Fibroblast of skin of right biceps (primary cell): ENCODE data around the gene KRTAP10-12.

Source experiments
- DNase-seq: peaks from one replicate; pipeline ENCODE4 v3.0.0-alpha.2; 2013

KRTAP10-12 gene

DNA sequence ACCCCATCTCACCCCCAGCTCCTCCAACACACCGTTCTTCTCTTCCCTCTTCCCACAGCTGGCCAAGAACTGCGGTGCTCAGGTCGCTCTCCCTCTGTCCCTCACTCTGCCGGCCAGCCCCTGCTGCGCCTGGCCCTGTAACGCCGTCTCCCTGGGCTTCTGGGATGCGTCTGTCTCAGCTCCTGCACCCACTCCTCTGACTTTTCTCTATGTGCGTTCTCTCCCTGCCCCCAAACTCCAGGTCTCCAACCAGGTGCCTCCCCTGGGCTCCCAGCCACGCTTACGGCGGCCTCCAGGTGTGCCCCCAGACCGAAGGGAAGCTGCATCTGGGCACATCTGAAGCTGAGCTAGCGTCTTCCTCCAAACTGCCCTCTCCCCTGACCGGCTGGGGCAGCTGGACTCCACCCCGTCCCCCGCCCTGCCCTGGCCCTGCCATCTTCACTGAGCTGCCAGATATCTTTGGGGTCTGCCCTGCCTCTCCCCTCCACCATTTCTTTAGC lies 2.6 kb downstream of the KRTAP10-12 start:
- DNase-seq = no peak

DNA sequence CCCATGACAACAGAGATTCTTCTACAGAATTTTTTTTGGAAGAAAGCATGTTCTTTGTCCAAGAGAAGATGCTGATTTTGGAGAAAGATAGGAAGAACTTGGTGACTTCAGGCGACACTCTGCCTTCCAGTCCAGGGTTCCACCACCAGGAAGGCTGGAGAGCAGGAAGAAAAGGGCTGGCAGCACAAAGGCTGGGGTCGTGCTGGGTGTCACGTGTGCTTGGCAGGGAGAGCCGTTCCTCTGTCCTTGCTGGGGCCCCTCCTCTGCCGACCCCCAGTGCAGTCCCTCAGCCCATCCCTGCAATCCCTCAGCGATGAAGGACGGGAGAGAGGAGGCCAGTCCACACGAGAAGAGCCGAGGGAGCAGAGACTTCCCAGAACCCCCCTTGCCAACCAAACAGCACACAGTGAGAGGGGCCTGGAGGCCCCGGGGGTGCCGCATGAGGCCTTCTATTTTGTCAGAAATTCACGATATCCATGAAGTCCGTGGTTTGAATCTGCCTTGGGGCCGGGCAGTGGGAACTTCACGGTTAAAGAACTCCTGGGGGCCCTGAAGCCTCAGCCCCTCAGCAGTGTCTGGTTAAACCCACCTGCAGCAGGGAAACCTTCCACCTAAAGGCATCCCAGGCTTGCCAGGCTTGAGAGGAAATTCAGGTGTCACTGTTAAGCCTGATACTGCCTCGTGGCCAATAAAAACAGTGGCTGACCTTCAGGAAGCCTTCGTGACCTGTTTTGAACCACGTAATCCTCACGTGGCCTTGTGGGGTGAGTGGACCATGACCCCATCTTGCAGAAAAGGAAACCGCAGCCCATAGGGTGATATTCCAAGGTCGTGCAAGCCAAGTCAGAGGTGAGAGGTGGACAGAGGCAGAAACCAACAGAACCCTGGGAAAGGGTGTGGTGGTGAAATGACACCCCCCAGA lies 3.4 kb downstream of the KRTAP10-12 start:
- no peak for DNase-seq

DNA sequence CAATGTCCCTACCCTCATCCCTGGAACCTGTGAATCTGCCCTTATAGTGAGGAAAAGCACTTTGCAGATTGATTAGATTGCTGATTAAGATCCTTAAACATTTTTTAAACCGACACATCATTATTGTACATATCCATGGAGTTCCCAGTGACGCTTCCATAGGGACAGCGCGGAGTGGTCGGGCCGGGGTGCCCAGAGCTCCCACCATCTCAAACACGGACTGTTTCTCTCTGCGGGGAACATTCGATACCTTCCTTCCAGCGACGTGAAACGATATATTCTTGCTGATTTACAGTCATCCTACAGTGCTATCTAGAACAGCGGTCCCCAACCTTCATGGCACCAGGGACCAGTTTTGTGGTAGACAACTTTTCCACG lies 4.0 kb downstream of the KRTAP10-12 start:
- no peak for DNase-seq

DNA sequence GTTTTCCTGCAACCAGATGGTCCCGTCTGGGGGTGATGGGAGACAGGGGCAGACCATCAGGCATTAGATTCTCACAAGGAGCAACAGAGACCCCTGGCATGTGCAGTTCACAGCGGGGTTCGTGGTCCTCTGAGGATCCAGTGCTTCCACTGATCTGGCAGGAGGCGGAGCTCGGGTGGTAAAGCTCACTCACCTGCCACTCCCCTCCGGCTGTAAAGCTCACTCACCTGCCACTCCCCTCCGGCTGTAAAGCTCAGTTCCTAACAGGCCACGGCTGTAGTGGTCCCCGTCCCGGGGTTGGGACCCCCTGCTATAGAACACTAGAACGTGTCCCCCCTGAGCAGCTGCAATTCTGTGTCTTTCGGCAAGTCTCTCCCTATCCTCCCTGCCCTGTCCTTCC lies 4.6 kb downstream of the KRTAP10-12 start:
- no peak for DNase-seq

DNA sequence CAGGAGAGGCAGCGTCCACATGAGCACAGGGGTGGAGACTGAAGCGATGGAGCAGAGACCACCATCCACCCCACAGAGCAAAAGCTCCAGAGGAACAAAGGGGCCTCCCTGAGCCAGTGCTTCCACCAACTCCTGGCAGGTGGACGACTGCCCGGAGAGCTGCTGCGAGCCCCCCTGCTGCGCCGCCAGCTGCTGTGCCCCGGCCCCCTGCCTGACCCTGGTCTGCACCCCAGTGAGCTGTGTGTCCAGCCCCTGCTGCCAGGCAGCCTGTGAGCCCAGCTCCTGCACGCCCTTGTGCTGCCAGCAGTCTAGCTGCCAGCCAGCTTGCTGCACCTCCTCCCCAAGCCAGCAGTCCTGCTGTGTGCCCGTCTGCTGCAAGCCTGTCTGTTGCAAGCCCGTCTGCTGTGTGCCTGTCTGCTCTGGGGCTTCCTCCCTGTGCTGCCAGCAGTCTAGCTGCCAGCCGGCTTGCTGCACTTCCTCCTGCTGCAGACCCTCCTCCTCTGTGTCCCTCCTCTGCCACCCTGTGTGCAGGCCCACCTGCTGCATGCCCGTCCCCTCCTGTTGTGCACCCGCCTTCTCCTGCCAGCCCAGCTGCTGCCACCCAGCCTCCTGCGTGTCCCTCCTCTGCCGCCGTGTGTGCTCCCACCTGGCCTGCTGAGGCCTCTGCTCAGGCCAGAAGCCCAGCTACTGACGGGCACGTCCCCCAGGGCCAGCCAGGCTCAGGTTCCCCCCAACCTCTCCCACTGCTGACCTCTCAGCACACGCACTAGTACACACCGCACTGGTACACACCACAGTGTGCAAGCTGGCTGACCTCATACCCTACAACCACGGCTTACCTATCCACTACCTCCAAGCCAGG lies 5.4 kb downstream of the KRTAP10-12 start:
- DNase-seq = no peak

DNA sequence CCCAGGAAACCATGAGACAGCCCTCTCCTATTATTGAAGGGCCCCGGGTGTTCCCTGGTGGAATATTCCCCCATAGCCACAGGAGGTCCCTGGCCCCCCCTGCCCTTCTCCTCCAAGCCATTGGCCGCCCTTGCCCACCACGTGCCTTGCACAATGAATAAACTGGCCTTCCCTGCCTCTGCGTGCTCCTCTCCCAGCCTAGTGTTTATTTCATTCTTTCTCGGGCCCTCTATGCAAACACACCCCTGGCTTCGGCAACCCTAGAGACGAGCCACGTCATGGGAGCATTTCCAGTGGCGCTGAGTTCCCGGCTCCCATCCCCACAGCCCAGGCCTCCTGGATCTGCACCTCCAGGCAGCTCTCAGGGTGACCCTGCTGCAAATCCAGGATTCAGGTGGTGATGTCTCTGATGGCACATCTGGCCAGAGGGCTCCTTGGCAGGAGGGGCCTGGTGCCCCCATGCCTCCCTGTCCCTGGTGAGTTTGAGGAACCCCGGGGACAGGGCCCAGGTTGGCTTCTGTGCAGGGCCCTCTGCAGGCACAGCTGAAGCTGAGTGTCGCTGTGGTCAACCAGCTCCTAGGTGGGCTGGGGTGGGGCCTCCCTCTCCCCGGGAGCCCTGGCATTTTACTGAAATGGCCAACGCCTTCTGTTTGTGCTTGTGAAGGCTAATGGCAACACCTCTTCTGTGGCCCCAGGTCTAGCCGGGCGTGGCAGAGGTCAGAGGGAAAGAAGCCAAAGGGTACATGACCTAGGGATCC lies 6.2 kb downstream of the KRTAP10-12 start:
- DNase-seq = no peak

DNA sequence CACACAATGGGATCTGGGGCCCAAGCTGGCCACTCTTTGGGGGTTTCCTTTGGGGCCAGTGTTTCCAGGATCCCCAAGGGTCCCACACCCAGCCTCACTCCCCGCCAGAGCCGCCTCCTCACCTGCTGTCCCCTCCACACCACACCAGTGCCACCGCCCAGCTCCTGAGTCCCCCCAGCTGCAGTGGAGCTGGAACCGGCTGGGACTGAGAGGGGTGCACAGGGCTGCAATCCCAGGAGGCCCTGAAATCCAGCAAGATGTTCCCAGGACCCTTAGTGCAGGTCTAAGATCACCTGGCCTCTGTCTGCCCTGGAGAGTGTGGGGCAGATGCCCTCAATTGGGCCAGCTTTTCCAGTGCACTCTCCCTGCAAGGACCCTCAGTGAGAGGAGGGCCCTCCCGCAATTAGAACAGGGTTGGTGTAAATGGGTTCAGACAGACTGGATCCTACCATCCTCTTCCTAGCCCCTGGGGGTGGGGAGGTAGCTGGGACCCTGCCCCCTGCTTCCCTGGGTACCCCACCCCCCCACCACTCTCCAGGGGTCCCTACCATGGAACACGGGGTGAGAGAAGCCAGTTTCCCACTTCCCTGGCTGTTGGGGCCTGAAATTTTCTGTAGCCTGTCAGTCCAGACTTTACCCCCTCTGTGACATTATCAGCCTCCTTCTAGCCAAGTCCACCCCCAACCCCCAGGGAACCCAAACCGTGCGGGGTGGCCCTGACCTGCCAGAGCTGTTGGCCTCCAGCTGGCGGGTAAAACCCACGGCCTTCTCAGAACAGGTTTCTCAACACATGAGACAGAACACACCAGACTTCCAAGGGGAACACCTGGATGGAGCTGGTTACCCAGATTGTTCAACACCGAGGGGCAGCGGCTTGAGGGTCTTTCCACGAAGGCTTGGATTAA lies 7.0 kb downstream of the KRTAP10-12 start:
- no peak for DNase-seq

DNA sequence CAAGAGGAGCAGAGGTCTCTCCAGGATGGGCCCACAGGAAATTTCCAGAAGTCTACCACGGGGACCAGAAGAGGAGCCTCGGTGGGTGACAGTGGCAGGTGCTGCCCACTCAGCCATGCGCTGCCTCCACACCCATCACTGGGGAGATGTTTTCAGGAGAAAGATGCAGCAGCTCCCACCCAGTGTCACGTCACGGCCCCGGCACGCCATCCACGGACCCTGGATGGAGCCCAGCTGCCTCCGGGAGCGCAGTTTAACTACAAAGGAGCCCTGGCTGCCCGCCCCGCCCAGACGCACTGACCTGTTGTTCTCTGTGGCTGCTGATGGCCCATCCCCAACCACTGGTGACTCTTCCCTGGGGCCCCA lies 7.6 kb downstream of the KRTAP10-12 start:
- DNase-seq = no peak

DNA sequence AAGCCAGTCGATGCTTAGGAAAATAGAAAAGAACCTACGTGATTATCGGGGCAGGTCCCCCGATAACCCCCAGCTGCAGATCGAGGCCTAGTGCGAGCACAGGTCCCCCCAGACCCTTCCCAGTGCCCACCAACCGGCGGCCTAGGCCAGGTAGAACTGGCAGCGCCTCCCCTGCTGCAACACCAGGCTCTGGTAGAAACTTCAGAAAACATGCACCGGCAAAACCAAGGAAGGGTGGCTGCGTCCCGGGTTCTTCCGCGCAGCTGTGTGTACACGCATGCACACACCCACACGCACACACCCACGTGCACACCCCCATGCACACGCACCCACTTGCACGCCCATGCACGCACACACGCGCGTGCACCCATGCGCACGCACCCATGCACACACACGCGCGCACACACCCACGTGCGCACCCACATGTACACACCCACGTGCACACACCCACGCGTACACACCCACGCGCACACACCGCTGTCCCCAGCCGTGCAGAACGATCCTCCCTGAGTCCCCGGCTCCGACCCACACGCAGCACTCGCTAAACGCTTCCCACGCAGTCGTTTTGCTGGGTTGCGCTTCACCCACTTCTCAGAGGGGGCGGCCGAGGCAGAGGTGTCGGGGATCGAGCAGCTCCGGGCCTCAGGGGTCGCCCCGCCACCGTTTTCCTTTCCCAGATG lies 9.2 kb downstream of the KRTAP10-12 start:
- no peak for DNase-seq

DNA sequence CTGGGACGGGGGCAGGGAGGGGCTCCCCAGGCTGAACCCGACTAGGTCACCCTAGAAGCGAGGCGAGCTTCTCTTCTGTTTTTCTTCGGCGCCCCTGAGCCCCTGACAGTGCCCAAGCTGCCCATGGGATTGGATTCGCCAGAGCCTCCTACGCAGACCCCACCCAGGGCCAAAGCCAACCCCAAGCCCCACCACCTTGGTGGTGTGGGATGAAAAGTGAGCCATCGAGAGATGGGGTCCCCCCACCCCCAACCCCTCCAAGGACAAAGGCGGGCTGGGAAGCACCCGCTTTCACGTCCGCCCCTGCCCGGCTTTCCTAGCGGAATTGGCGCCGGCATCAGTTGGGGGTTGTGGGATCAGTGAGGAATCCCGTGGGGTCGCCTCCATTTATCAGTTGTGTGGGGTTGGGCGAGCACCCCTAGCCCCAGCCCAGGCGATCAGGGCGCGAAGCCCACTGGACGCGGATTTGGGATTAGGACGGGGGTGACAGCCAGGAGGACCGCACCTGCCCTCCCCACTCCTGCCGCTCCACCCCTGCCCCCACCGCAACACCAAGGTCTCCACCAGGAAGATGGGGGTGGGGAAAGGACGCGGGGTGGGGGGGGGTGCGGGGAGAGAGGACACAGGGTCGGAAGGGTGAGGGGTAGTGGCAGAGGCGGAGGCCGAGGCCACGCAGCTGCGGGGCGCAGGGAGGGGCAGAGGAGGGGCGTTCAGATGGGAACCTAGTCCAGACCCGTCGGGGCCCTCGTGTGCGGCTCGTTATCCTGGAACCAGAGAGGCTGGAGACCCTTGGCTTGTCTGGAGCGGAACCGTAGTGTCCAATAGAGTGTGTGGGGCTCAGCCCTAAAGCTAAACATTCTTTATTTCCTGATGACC lies 10.0 kb downstream of the KRTAP10-12 start:
- DNase-seq = no peak

DNA sequence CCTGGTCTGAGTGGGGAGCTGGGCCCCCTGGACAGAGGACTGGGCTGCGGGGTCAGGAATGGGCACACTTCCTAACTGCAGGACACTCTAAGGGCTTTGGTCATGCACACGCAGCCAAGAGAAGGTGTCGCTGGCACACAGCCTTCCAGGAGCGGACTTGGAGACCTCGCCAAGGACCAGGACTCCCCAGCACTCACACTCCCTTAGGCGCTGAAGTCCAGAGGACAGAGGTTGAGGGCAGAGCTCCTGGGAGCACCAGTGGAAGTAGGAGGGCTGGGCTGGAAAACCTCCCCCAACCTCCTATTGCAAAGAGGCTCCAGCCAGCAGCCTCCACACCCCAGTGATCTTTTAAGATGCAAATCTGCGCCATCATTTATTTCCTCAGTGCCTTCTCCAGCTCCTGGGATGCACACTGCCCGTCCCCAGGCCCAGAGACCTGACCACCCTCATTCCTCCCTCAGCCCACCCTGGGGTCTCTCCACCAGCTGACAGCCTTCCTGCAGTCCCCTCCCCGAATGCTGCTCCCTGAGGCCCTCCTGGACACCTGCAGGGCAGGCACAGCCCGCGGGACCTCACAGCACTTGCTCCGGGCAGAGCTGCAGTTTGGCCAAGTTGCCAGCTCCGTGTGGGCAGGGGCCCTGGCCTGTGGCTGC lies 11.4 kb downstream of the KRTAP10-12 start:
- DNase-seq = no peak

DNA sequence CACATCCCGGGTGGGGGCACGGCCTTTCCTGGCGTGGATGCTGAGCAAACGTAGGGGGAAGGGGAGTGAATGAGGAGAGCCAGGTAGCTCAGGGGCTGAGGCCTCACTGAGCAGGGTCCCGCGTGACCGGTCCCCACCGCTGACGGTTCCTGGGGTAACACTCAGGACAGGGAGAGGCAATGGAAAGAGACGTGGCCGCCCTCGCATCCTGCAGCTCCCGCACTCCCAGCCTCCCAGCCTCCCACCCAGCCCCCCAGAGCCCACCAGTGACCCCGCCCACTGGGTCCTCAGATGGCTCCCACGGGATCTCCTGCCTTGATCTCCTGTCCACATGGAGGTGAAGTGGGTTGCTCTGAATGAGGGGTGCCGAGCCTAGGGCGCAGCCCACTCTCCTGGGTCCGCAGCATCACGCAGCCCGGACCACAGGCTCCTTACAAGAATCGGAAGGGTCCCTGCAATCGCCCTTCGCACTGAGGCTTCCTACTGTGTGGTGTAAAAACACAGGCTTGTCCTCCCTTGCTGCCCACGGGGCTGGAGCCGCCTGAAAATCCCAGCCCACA lies 12.0 kb downstream of the KRTAP10-12 start:
- no peak for DNase-seq

DNA sequence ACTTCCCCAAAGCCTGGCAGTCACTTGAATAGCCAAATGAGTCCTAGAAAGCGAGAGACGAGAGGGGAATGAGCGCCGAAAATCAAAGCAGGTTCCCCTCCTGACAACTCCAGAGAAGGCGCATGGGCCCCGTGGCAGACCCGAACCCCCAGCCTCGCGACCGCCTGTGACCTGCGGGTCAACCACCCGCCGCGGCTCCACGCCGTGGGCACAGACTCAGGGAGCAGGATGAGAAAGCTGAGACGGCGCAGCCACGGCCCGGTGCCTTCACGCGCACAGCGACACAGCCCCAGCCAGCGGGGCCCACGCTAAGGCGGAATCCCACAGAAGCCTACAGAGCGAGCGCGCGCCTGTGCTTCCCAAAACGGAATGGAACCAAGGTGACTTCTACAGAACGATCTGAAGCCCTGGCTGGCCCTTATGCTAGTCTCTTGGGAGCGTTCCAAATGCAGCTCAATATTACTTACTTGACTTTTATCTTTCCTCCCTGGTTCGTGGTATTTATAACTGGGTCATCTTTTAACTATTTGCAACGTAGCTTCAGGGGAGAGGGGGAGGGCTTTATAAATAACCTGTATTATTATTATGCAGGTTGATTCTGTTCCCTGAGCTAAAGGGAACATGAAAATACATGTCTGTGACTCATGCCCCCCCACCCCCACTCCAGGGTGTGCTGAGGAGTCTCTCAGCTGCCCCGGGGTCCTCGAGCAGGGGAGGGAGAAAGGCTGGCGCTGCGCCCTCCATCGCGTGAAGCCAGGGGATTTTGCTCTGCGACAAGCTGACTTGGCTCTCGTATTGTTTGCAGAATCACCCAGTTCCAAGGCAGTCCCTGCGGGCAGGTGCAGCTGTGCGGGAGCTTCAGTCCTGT lies 12.7 kb downstream of the KRTAP10-12 start:
- DNase-seq = peak; percentile 1

DNA sequence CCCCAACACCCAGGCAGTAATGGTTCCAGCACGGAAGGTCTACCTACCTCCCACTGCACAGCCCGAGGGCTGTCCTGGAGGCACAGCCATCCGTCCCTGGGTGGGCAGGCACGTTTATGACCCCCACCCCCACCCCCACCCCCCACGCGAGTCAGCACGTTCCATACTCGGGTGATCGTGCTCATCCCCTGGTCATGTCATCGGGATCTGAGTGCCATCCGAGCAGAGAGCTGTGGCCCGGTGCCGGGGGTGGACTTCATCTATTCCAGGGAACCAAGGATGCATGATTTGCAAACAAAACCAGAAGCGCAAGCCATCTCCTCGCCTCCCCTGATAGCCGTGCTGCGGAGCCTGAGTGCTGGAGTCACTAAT lies 13.3 kb downstream of the KRTAP10-12 start:
- no peak for DNase-seq

DNA sequence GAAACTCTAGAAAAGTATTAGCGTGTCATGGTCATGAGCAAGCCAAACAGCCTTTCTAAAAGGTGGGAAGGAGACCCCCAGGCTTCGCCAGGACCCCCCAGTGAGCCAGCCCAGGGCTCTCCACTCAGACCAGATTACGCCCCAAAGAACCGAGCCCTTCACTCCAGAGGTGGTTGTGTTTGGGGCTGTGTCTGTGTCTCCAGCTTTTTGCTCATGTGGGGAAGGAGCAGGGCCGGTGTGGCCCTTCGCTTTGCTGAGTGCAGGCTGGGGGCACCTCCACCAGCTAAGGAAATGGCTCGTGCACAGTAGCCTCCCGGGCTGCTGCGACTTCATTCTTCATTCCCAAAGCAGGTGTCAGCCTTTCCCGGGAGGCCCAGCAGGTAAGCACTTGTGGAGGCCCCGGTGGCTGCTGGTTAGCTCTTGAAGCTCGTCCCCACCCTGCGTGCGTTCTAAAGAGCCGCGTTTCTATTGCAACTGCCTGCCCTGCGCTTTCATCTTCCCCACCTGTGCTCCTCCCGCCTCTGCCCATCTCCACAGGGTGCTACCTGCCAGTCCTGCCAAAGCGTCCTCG lies 13.9 kb downstream of the KRTAP10-12 start:
- DNase-seq = no peak

DNA sequence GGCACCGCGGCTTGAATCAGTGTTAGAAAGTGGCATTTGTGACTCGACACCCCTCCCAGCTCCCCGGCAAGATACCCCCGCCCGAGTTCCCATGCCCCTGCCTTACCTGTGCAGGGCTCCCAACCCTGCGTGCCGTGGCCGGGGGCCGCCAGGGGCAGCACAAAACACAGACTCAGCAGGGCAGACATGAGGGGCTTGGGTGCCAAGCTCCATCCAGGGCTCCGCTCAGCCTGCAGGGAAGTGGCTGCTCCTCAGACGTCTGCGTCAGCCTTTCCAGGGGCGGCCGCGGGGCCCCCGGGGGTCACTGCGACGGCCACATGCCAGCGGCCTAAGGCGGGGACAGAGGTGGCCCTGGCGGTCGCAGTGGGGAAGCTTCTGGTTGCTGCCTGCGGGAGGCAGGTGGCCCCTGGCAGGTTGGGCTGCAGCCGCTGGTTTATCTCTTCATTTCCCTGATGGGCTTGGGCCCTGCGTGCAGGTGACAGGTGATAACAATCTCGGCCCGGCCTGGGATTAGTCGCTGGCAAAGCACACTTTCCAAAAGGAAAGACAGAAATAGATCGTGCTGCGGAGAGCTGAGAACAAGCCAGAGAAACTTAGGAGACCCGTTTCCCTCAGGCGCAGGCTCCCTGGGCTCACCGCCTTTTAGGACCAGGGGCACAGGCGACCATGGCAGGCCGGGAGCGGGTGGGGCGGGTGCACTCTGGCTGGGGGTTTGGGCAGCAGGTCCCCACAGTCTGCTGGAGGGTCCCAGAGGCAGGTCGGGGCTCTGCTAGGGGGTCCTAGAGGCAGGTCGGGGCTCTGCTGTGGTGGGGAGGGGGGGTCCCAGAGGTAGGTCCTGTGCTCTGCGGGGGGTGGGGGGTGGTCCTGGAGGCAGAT lies 14.6 kb downstream of the KRTAP10-12 start, which contains the start of gene TSPEAR:
TSPEAR (minus strand) TSS at position 246 of the 876 bp plus-strand sequence; CDS start at position 188, 58 bp downstream.
- DNase-seq = no peak
